HuH-7 (cell line): ENCODE results near the gene ZNF729.
"Not testable (repeated sequence)": the region's sequence is repeated elsewhere in the genome, so short reads cannot be mapped to it uniquely, and the experiment has no call there.

ENCODE experiments used
- DNase-seq: peaks from one replicate; pipeline ENCODE4 v3.0.0; 2011; ENCODE audit warnings: low spot score

Gene ZNF729

GRCh38 chr19:22286151-22286810 lies at the start of gene ZNF729:
Gene ZNF729, plus strand, starts transcription at chr19:22286441. Its CDS starts 85 bp downstream, at chr19:22286526.
- no peak for DNase-seq

GRCh38 chr19:22256856-22257255 lies 29.4 kb upstream of the ZNF729 start:
- no peak for DNase-seq

GRCh38 chr19:22257381-22257780 lies 28.9 kb upstream of the ZNF729 start:
- no peak for DNase-seq

GRCh38 chr19:22257916-22258315 lies 28.3 kb upstream of the ZNF729 start:
- no peak for DNase-seq

- DNase-seq: no peak
These were observed 25.7 kb upstream of the ZNF729 start for GRCh38 chr19:22260499-22260898.

GRCh38 chr19:22261596-22261995 lies 24.6 kb upstream of the ZNF729 start:
- no peak for DNase-seq

GRCh38 chr19:22263121-22263520 lies 23.1 kb upstream of the ZNF729 start:
- DNase-seq: no peak

GRCh38 chr19:22321554-22321953 lies 35.3 kb downstream of the ZNF729 start:
- not testable (repeated sequence) for DNase-seq

- no peak for DNase-seq
These were observed 40.0 kb downstream of the ZNF729 start for GRCh38 chr19:22326219-22326618.

GRCh38 chr19:22327321-22327720 lies 41.1 kb downstream of the ZNF729 start:
- DNase-seq: no peak

- no peak for DNase-seq
These were observed 45.3 kb downstream of the ZNF729 start for GRCh38 chr19:22331521-22331920.

- no peak for DNase-seq
These were observed 46.7 kb downstream of the ZNF729 start for GRCh38 chr19:22332924-22333323.

- no peak for DNase-seq
These were observed 49.5 kb downstream of the ZNF729 start for GRCh38 chr19:22335716-22336115.

- DNase-seq: no peak
These were observed 68.4 kb downstream of the ZNF729 start for GRCh38 chr19:22354665-22355064.
